ENCODE measurements around the gene FAM200C.

DNA sequence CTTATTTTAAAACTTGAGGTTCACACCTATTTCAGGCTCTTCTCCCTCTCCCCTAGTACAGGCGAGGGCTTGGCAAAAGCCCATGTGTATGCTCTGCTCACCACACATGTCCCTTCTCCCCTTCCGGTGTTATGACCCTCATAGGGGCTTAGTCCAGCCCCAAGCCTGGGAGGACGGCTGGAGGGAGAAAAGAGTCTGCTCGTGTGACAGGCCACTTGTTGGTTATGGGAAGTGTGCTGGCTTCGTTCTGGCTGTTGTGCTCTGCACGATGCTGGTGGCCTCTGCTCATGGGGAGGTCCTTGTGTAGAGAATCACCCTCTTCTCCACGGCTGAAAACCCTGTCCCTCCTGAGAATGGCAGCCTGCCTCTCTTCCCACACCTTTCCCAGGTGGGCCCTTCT, 32.9 kb upstream of the FAM200C start:
- no peak for TF ChIP-seq POLR2AphosphoS5 (IDR thresholded peaks at IDR 0.05; ENCODE audit: low read depth, low read length)
- TF ChIP-seq, protein P1, sequence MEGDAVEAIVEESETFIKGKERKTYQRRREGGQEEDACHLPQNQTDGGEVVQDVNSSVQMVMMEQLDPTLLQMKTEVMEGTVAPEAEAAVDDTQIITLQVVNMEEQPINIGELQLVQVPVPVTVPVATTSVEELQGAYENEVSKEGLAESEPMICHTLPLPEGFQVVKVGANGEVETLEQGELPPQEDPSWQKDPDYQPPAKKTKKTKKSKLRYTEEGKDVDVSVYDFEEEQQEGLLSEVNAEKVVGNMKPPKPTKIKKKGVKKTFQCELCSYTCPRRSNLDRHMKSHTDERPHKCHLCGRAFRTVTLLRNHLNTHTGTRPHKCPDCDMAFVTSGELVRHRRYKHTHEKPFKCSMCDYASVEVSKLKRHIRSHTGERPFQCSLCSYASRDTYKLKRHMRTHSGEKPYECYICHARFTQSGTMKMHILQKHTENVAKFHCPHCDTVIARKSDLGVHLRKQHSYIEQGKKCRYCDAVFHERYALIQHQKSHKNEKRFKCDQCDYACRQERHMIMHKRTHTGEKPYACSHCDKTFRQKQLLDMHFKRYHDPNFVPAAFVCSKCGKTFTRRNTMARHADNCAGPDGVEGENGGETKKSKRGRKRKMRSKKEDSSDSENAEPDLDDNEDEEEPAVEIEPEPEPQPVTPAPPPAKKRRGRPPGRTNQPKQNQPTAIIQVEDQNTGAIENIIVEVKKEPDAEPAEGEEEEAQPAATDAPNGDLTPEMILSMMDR (IDR thresholded peaks at IDR 0.05 in 2 of 3, conservative IDR thresholded peaks at IDR 0.05 in 1 of 3; ENCODE audit: borderline replicate concordance in 1 of 3, insufficient read depth in 1 of 3, low read depth in 2 of 3, low read length in 2 of 3) = no peak
- no peak for TF ChIP-seq POLR2A (IDR thresholded peaks at IDR 0.05; ENCODE audit: borderline replicate concordance, extremely low read depth, insufficient read depth, insufficient read length)
- TF ChIP-seq SRF (IDR thresholded peaks at IDR 0.05; ENCODE audit: low read depth) = no peak
- TF ChIP-seq, protein P2, sequence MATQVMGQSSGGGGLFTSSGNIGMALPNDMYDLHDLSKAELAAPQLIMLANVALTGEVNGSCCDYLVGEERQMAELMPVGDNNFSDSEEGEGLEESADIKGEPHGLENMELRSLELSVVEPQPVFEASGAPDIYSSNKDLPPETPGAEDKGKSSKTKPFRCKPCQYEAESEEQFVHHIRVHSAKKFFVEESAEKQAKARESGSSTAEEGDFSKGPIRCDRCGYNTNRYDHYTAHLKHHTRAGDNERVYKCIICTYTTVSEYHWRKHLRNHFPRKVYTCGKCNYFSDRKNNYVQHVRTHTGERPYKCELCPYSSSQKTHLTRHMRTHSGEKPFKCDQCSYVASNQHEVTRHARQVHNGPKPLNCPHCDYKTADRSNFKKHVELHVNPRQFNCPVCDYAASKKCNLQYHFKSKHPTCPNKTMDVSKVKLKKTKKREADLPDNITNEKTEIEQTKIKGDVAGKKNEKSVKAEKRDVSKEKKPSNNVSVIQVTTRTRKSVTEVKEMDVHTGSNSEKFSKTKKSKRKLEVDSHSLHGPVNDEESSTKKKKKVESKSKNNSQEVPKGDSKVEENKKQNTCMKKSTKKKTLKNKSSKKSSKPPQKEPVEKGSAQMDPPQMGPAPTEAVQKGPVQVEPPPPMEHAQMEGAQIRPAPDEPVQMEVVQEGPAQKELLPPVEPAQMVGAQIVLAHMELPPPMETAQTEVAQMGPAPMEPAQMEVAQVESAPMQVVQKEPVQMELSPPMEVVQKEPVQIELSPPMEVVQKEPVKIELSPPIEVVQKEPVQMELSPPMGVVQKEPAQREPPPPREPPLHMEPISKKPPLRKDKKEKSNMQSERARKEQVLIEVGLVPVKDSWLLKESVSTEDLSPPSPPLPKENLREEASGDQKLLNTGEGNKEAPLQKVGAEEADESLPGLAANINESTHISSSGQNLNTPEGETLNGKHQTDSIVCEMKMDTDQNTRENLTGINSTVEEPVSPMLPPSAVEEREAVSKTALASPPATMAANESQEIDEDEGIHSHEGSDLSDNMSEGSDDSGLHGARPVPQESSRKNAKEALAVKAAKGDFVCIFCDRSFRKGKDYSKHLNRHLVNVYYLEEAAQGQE (IDR thresholded peaks at IDR 0.05; ENCODE audit: low read depth) = no peak
- no peak for TF ChIP-seq CEBPB (IDR thresholded peaks at IDR 0.05; ENCODE audit: low read depth)
- no peak for TF ChIP-seq SIN3A (IDR thresholded peaks at IDR 0.05; ENCODE audit: low read depth)
- TF ChIP-seq TCF7L2 (IDR thresholded peaks at IDR 0.05; ENCODE audit: borderline replicate concordance, extremely low read depth, insufficient read depth, insufficient read length) = no peak
- no peak for TF ChIP-seq RAD21 (IDR thresholded peaks at IDR 0.05; ENCODE audit: low read depth)
